ENCODE data around the gene CEACAM19.
"Not testable (repeated sequence)": the region's sequence is repeated elsewhere in the genome, so short reads cannot be mapped to it uniquely, and the experiment has no call there.

Gene CEACAM19

DNA sequence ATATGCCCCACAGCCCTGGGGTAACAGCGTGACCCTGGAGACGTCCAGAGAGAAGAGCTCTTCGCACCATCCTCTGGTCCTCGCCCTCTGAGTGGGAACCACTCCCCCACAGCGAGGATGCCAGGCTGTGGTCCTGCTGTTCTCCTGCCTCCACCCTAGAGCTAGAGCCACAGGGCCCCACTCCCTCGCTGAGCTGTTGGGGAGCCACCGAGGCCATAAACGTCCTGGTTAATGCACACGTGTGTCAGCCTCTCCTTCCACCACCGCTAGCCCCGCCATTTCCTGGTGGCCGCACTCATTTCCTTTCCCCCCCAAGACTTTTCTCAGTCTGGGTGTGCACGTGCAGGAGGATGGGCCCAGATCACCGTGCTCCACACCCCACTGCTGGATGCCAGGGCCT, 39.2 kb downstream of the CEACAM19 start:
- TF ChIP-seq, protein P1, sequence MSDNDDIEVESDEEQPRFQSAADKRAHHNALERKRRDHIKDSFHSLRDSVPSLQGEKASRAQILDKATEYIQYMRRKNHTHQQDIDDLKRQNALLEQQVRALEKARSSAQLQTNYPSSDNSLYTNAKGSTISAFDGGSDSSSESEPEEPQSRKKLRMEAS (IDR thresholded peaks at IDR 0.05; ENCODE audit: low read depth, low read length) = no peak
- TF ChIP-seq, protein P2, sequence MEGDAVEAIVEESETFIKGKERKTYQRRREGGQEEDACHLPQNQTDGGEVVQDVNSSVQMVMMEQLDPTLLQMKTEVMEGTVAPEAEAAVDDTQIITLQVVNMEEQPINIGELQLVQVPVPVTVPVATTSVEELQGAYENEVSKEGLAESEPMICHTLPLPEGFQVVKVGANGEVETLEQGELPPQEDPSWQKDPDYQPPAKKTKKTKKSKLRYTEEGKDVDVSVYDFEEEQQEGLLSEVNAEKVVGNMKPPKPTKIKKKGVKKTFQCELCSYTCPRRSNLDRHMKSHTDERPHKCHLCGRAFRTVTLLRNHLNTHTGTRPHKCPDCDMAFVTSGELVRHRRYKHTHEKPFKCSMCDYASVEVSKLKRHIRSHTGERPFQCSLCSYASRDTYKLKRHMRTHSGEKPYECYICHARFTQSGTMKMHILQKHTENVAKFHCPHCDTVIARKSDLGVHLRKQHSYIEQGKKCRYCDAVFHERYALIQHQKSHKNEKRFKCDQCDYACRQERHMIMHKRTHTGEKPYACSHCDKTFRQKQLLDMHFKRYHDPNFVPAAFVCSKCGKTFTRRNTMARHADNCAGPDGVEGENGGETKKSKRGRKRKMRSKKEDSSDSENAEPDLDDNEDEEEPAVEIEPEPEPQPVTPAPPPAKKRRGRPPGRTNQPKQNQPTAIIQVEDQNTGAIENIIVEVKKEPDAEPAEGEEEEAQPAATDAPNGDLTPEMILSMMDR (IDR thresholded peaks at IDR 0.05; ENCODE audit: low read depth, low read length) = no peak
- TF ChIP-seq POLR2A (IDR thresholded peaks at IDR 0.05; ENCODE audit: extremely low read depth, insufficient read length) (no peak), MYC (IDR thresholded peaks at IDR 0.05; ENCODE audit: low read depth, low read length) (no peak)
- H3K4me3 ChIP-seq (ENCODE audit: low read depth, low read length) = no peak overlapping the region
- no peak for DNase-seq (ENCODE audit: low read depth)

DNA sequence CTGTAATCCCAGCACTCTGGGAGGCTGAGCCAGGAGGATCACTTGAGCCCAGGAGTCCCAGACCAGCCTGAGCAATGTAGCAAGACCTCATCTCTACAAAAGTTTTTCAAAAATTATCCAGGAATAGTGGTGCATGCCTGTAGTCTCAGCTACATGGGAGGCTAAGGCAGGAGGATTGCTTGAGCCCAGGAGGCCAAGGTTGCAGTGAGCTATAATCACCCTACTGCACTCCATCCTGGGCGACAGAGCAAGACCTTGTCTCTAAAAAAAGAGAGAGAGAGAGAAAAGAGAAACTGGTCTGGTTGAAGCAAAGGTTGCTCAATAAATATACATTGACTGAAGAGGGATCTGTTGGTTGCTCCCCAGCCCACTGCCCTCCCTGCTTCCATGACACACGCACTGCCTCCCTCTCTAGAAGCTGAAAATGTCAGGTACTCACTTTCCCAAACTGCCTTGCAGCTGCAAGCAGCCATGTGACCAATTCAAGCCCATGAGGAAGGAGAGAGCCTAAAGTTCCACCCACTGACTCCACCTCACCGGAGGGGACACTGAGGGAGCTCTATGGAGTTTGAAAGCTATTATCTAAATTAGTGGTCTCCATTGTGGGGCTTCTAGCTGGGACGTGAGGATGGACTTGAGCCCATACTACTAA, 41.7 kb downstream of the CEACAM19 start:
- H3K4me3 ChIP-seq (ENCODE audit: low read depth, low read length) = no peak overlapping the region
- TF ChIP-seq MYC (IDR thresholded peaks at IDR 0.05; ENCODE audit: low read depth, low read length) = no peak
- TF ChIP-seq, protein P1 (IDR thresholded peaks at IDR 0.05; ENCODE audit: low read depth, low read length) = peak; percentile 51
- peak; percentile 61 for DNase-seq (ENCODE audit: low read depth)

DNA sequence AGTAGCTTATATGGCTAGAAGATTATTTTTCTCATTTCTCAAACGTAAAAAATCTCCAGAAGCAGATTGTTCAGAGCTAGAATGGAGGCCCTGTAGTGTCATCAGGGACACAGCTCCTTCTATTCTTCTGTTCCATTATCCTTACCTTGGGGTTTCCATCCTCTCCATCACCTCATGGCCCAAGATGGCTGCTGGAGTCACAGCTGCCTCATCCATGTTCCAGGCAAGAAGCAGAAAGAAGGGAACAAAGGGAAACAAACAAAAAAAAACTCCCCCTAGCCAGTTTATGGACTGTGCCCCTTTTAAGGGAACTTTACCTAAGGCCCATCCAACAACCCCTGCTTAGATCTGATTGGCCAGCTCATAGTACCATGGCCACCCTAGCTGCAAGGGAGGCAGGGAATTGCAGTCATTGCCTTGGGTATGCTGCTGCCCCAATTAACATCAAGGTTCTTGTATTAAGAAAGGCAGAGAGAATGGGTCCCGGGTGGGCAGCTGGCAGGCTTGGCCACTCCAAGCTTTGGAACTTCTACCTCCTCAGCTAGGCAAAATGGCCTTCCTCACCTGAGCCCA, 43.4 kb downstream of the CEACAM19 start:
- no peak overlapping the region for H3K4me3 ChIP-seq (ENCODE audit: low read depth, low read length)
- no peak for TF ChIP-seq POLR2A (IDR thresholded peaks at IDR 0.05; ENCODE audit: extremely low read depth, insufficient read length)
- TF ChIP-seq MYC (IDR thresholded peaks at IDR 0.05; ENCODE audit: low read depth, low read length) = no peak
- TF ChIP-seq, protein P1 (IDR thresholded peaks at IDR 0.05; ENCODE audit: low read depth, low read length) = no peak
- TF ChIP-seq, protein P2 (IDR thresholded peaks at IDR 0.05; ENCODE audit: low read depth, low read length) = no peak
- no peak for DNase-seq (ENCODE audit: low read depth)

DNA sequence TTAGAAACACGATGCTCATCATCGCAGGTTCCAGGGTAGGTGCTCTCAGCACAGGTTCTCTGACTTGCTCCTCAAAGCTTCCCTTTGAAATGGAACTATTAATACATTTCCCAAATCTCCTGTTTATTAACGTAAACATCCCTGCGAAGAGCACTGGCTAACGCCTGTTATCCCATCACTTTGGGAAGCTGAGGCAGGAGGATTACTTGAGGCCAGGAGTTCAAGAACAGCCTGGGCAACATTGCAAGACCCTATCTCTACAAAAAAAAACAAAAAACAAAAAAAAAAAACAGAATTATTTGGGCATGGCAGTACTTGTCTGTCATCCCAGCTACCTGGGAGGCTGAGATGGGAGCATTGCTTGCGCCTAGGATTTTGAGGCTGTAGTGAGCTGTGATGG, 46.3 kb downstream of the CEACAM19 start:
- no peak overlapping the region for H3K4me3 ChIP-seq (ENCODE audit: low read depth, low read length)
- TF ChIP-seq MYC (IDR thresholded peaks at IDR 0.05; ENCODE audit: low read depth, low read length) = no peak
- TF ChIP-seq, protein P2 (IDR thresholded peaks at IDR 0.05; ENCODE audit: low read depth, low read length) = no peak
- no peak for DNase-seq (ENCODE audit: low read depth)

DNA sequence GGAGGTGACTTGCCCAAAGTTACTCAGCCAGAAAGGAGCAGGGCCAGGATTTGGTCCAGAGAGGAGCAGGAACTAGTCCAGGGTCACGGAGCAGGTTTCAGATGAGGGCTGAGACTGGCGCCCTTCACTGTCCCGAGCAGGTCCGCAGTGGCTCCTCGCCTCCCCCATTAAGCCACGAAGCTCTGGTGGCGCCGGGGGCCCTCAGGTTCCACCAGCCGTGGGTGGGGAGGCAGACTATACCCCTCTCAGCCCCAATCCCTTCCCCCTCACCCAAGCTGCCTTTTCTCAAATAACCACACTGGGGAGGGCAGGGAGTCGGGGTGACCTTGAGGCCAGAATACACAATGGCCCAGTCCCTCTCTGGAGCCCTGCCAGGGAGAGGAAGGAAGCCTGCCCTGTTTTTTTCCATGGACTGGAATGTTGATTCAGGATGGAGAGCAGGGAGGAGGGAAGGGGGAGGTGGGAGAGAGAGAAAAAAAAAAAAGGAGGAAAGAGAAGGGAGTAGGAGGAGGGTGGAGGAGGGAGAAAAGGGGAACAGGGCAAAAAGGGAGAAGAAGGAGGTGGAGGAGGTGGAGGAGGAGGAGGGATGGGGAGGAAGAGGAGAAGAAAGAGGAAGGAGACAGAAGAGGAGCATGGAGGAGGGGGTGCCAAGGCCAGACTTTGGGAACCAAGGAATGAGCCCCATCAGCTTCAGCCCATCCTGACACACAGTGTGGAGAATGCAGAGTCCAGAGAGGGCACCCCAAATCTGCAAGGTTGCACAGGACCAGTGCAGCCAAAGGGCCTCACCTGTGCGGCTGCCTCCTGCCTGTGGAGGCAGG, 47.4 kb downstream of the CEACAM19 start:
- DNase-seq (ENCODE audit: low read depth) = no peak
- no peak overlapping the region for H3K4me3 ChIP-seq (ENCODE audit: low read depth, low read length)
- TF ChIP-seq MYC (IDR thresholded peaks at IDR 0.05; ENCODE audit: low read depth, low read length) (no peak), POLR2A (IDR thresholded peaks at IDR 0.05; ENCODE audit: extremely low read depth, insufficient read length) (no peak)
- TF ChIP-seq, protein P1 (IDR thresholded peaks at IDR 0.05; ENCODE audit: low read depth, low read length) = no peak
- TF ChIP-seq, protein P2 (IDR thresholded peaks at IDR 0.05; ENCODE audit: low read depth, low read length) = no peak

DNA sequence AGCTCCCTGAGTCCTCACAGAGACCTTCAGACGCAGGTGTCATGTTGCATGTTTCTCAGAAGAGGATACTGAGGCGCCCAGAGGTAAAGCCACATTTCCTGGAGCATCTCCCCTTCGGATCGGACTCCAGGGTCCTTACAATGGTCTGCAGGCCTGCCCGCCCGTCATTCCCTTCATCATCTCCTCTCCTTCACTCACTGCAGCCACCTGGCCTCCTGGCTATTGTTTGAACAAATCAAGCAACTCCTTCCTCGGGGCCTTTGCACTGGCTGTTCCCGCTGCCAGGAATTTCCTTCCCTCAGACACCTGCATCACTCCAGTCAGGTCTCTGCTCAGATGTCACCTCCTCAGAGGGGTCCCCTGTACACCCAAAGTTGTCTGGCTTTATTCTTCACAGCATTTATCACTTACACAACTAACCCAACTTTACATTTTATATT, 48.0 kb downstream of the CEACAM19 start:
- no peak for TF ChIP-seq POLR2A (IDR thresholded peaks at IDR 0.05; ENCODE audit: extremely low read depth, insufficient read length)
- TF ChIP-seq, protein P2 (IDR thresholded peaks at IDR 0.05; ENCODE audit: low read depth, low read length) = no peak
- TF ChIP-seq MYC (IDR thresholded peaks at IDR 0.05; ENCODE audit: low read depth, low read length) = no peak
- TF ChIP-seq, protein P1 (IDR thresholded peaks at IDR 0.05; ENCODE audit: low read depth, low read length) = no peak
- no peak overlapping the region for H3K4me3 ChIP-seq (ENCODE audit: low read depth, low read length)
- no peak for DNase-seq (ENCODE audit: low read depth)

DNA sequence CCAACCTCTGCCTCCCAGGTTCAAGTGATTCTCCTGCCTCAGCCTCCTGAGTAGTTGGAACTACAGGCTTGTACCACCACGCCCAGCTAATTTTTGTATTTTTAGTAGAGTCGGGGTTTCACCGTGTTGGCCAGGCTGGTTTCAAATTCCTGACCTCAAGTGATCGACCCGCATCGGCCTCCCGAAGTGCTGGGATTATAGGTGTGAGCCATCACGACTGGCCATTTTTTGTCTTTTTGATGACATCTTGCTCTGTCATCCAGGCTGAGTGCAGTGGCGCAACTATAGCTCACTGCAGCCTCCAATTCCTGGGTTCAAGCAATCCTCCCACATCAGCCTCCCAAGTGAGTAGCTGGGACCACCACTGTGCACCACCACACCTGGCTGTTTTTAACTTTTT, 49.1 kb downstream of the CEACAM19 start:
- DNase-seq (ENCODE audit: low read depth); H3K4me3 ChIP-seq (ENCODE audit: low read depth, low read length): not testable (repeated sequence)
